SK-N-SH treated with all-trans-retinoic acid at 6 μM for 48 hours (cell line): ENCODE data around the gene RGL1.

Experiments used
- ATAC-seq: fragments of 200-7000 bp; cut with Tn5 transposase; 3 replicates; pipeline ENCODE4 v1.9.1; 2020; ENCODE audit warnings: mild to moderate bottlenecking, moderate library complexity
- ARNTL ChIP-seq: fragments of 450-650 bp; formaldehyde crosslinking; IDR thresholded peaks from 2 replicates; pipeline ENCODE4 v1.5.0; 2020; ENCODE audit warnings: low read depth, mild to moderate bottlenecking, moderate library complexity, borderline replicate concordance
- BACH2 ChIP-seq: fragments of 250-450 bp; sonication (Bioruptor Pico); IDR thresholded peaks from 2 replicates; pipeline ENCODE4 v1.9.0; 2021; ENCODE audit warnings: mild to moderate bottlenecking, borderline replicate concordance
- CREB5 ChIP-seq: fragments of 250-450 bp; sonication (Bioruptor Pico); IDR thresholded peaks from 2 replicates; pipeline ENCODE4 v1.5.1; 2020; ENCODE audit warnings: low read depth, mild to moderate bottlenecking, moderate library complexity
- CSRNP3 ChIP-seq: fragments of 250-450 bp; sonication (Bioruptor Pico); IDR thresholded peaks from 2 replicates; pipeline ENCODE4 v1.5.1; 2021; ENCODE audit warnings: mild to moderate bottlenecking, moderate library complexity
- ESRRG ChIP-seq: fragments of 250-450 bp; sonication (Bioruptor Pico); IDR thresholded peaks from 2 replicates; pipeline ENCODE4 v1.6.1; 2021; ENCODE audit warnings: mild to moderate bottlenecking
- ISL1 ChIP-seq: fragments of 250-450 bp; sonication (Bioruptor Pico); IDR thresholded peaks from 2 replicates; pipeline ENCODE4 v2.1.2; 2022; ENCODE audit warnings: mild to moderate bottlenecking, moderate library complexity
- OSR1 ChIP-seq: fragments of 250-450 bp; sonication (Bioruptor Pico); IDR thresholded peaks from 2 replicates; pipeline ENCODE4 v1.8.0; 2022; ENCODE audit warnings: moderate library complexity, mild to moderate bottlenecking, inconsistent platforms
- PATZ1 ChIP-seq: fragments of 250-450 bp; sonication (Bioruptor Pico); IDR thresholded peaks from 2 replicates; pipeline ENCODE4 v1.8.0; 2020; ENCODE audit warnings: mild to moderate bottlenecking, moderate library complexity, borderline replicate concordance
- POU6F1 ChIP-seq: fragments of 250-450 bp; sonication (Bioruptor Pico); IDR thresholded peaks from 2 replicates; pipeline ENCODE4 v1.8.0; 2021; ENCODE audit warnings: low read depth, mild to moderate bottlenecking, moderate library complexity, borderline replicate concordance
- RARB ChIP-seq: fragments of 250-450 bp; sonication (Bioruptor Pico); IDR thresholded peaks from 2 replicates; pipeline ENCODE4 v1.8.0; 2021; ENCODE audit warnings: mild to moderate bottlenecking, moderate library complexity
- SNAI2 ChIP-seq: fragments of 250-450 bp; sonication (Bioruptor Pico); IDR thresholded peaks from 2 replicates; pipeline ENCODE4 v1.5.0; 2020; ENCODE audit warnings: mild to moderate bottlenecking, moderate library complexity
- TCF4 ChIP-seq: fragments of 250-450 bp; sonication (Bioruptor Pico); IDR thresholded peaks from 2 replicates; pipeline ENCODE4 v1.8.0; 2021; ENCODE audit warnings: mild to moderate bottlenecking, moderate library complexity, borderline replicate concordance
- TOX ChIP-seq: fragments of 250-450 bp; sonication (Bioruptor Pico); IDR thresholded peaks from 2 replicates; pipeline ENCODE4 v1.8.0; 2021; ENCODE audit warnings: mild to moderate bottlenecking, moderate library complexity, borderline replicate concordance
- TSHZ2 ChIP-seq: fragments of 250-450 bp; sonication (Bioruptor Pico); IDR thresholded peaks from 2 replicates; pipeline ENCODE4 v1.5.0; 2020; ENCODE audit warnings: mild to moderate bottlenecking, moderate library complexity
- ZC3H10 ChIP-seq: fragments of 250-450 bp; sonication (Bioruptor Pico); IDR thresholded peaks from 2 replicates; pipeline ENCODE4 v1.5.1; 2021; ENCODE audit warnings: mild to moderate bottlenecking, moderate library complexity
- ZFP3 ChIP-seq: fragments of 250-450 bp; sonication (Bioruptor Pico); IDR thresholded peaks from 2 replicates; pipeline ENCODE4 v1.5.0; 2020; ENCODE audit warnings: mild to moderate bottlenecking, moderate library complexity
- ZFP30 ChIP-seq: fragments of 450-650 bp; formaldehyde crosslinking; IDR thresholded peaks from 2 replicates; pipeline ENCODE4 v1.5.0; 2022; ENCODE audit warnings: mild to moderate bottlenecking, moderate library complexity
- ZNF565 ChIP-seq: fragments of 450-650 bp; formaldehyde crosslinking; conservative IDR thresholded peaks from 2 replicates; pipeline ENCODE4 v1.5.0; 2020; ENCODE audit warnings: low read depth, mild to moderate bottlenecking, moderate library complexity
- ZNF70 ChIP-seq: fragments of 450-650 bp; formaldehyde crosslinking; IDR thresholded peaks from 2 replicates; pipeline ENCODE4 v1.5.0; 2020; ENCODE audit warnings: mild to moderate bottlenecking, moderate library complexity
- ZNF8 ChIP-seq: fragments of 450-650 bp; formaldehyde crosslinking; IDR thresholded peaks from 2 replicates; pipeline ENCODE4 v1.5.0; 2020; ENCODE audit warnings: mild to moderate bottlenecking, moderate library complexity

Gene RGL1

GRCh38 chr1:183936009-183936408 lies 131.1 kb downstream of the RGL1 start (continued):
- TF ChIP-seq PATZ1 (CRISPR knock-in tag) = no peak
- TF ChIP-seq ZNF565 (CRISPR knock-in tag) = no peak
- TF ChIP-seq ZFP30 (CRISPR knock-in tag) = no peak
- TF ChIP-seq ISL1 (CRISPR knock-in tag) = no peak
- no peak for TF ChIP-seq TOX (CRISPR knock-in tag)
- TF ChIP-seq SNAI2 (CRISPR knock-in tag) = no peak
- no peak for TF ChIP-seq OSR1 (CRISPR knock-in tag)
- TF ChIP-seq ZNF8 (CRISPR knock-in tag) = no peak
- TF ChIP-seq, all 23 proteins: peak for 0

GRCh38 chr1:183936791-183937190 lies 131.9 kb downstream of the RGL1 start:
- ATAC-seq = no peak
- TF ChIP-seq CREB5 (CRISPR knock-in tag) (no peak), ZFP30 (CRISPR knock-in tag) (no peak), PATZ1 (CRISPR knock-in tag) (no peak), ARNTL (no peak), ZNF565 (CRISPR knock-in tag) (no peak), ZNF8 (CRISPR knock-in tag) (no peak), CSRNP3 (no peak), TSHZ2 (CRISPR knock-in tag) (no peak), TOX (CRISPR knock-in tag) (no peak), TCF4 (CRISPR knock-in tag) (no peak), RARB (no peak), ZNF70 (CRISPR knock-in tag) (no peak), SNAI2 (CRISPR knock-in tag) (no peak), ESRRG (CRISPR knock-in tag) (no peak), OSR1 (CRISPR knock-in tag) (no peak)

- no peak for ATAC-seq
- no peak for TF ChIP-seq TCF4 (CRISPR knock-in tag)
- TF ChIP-seq ZFP30 (CRISPR knock-in tag) = no peak
- TF ChIP-seq ZNF565 (CRISPR knock-in tag) = no peak
- TF ChIP-seq BACH2 (CRISPR knock-in tag) = no peak
- TF ChIP-seq CSRNP3 = no peak
- TF ChIP-seq ZC3H10 (CRISPR knock-in tag) = no peak
- TF ChIP-seq TOX (CRISPR knock-in tag) = no peak
- no peak for TF ChIP-seq OSR1 (CRISPR knock-in tag)
- TF ChIP-seq ZFP3 = no peak
- no peak for TF ChIP-seq ZNF70 (CRISPR knock-in tag)
- TF ChIP-seq ESRRG (CRISPR knock-in tag) = no peak
- no peak for TF ChIP-seq SNAI2 (CRISPR knock-in tag)
- TF ChIP-seq POU6F1 (CRISPR knock-in tag) = no peak
- TF ChIP-seq ZNF8 (CRISPR knock-in tag) = no peak
- TF ChIP-seq ISL1 (CRISPR knock-in tag) = no peak
- no peak for TF ChIP-seq CREB5 (CRISPR knock-in tag)
Observed at GRCh38 chr1:183937611-183938010, 132.7 kb downstream of the RGL1 start.
